Stimulated activated CD8-positive, alpha-beta memory T cell treated with anti-CD3 and anti-CD28 coated beads, Interleukin-15, amount 100 ng/mL, for 24 hours (primary cell): ENCODE data around the gene SKOR2.
"Not testable (repeated sequence)": the region's sequence is repeated elsewhere in the genome, so short reads cannot be mapped to it uniquely, and the experiment has no call there.

Experiments
- DNase-seq: peaks from one replicate; pipeline ENCODE4 v3.0.0-alpha.2; 2020; ENCODE audit warnings: low read depth

SKOR2 gene

DNA sequence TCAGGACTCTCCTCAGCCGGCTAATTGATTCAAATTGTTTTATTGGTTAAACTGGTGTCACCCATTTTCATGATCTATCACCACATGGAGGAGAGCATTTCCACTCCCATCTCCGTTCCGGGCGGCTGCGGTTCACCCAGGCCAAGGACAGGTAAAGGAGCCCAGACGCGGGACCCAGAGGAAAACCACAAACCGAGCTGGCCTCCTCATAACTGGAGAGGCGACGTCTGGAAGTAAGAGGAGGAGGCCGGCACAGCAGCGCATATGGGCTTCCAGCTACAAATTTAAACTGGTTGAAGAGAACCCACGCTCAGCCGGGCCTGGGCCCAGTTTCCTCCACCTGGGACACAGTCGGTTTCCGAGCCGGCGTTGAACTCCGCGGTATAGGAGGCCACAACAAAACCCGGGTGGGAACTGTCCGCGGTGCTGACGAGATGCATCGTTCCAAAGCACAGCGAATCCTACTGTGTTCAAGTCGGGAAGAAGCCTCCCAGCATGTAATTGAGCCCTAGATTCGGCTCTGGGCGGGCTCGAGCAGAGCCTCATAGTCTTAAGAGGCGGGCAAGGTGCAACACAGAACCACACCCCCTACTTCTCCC is 3.0 kb upstream of the SKOR2 start:
- no peak for DNase-seq

DNA sequence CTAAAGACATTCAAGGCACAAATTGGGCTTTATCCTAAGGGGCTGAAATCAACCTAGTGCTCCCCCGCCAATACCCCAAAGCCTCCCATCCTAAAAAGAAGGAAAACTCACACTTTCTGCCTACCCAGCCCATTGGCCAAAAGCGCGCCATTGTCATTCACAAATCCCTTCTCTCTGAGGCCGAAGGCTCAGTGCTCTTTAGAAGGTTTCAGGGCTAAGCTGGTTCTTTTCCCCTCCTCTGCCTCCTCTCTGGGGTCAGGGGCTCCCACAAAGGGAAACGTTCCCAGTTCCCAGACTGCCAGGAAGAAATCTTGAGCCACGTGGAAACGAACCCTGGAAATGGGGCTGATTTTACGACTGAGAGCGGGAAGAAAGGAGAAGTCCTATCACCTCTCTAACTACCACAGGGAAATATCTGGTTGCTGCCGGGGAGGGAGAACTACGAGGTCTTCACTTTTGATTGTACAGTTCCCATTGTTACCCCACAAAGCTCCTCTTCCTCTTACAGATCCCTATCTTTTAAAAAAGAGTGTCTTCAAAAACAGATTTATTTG is 1.7 kb upstream of the SKOR2 start:
- DNase-seq = no peak

DNA sequence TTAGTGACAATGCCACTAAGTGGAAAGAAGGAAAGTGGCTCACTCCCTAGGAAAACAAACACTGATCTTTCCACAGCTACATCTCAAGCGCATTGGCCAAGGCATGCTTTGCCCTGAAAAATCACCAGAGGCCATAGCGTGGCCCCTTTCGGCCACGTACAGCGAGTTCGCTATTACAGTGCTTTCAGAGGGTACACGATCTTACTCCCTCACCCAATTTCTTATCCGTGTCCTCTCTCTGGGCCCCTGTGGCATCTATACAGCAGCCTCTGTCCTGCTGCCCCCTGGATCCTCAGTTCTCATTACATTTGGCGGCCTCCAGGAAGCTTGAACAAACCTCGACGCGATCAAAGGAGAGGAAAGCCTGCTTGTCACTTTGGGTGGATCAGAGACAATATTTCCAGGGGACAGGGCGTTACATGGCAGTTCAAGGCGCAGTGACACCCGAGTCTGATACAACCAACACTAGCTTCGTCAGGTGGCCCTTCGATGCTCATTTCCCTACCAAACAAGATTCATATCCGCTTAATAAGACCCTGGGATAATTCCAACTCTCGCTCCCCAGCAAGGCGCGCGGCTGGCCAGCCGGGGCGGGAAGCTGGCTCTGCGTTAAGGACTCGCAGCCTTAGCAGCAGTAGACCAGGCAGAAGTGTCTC is 941 bp downstream of the SKOR2 start:
- DNase-seq = no peak

DNA sequence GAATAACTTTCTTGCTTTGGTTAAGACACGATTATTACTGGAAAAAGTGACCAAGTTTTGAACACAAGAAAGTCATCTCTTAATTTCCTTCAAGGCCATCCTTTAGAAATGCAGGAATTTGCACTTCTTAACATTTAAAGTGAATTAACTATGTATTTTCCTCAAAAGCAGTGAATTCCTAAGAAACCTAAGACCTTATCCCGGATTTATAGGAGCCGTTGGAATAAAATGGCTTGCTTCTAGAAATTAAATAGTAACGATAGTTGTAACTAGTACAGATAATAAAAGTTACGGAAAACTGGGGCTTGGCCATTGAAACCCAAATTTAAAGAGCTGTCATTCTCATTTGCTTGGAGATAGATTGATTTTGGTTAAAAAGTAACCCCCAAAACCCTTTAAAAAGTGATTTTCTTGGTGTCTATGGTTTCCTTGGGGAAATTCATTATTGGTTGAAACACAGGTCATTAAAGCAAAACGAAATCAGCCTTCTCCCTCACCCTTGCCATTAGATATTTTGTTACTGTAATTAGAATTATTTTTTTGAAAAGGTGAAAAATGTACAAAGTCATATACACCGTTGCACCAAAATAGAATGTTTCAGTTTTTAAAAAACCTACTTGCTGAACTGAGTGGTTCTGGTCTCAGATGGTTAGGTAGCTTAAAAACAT is 2.0 kb downstream of the SKOR2 start:
- DNase-seq = no peak

DNA sequence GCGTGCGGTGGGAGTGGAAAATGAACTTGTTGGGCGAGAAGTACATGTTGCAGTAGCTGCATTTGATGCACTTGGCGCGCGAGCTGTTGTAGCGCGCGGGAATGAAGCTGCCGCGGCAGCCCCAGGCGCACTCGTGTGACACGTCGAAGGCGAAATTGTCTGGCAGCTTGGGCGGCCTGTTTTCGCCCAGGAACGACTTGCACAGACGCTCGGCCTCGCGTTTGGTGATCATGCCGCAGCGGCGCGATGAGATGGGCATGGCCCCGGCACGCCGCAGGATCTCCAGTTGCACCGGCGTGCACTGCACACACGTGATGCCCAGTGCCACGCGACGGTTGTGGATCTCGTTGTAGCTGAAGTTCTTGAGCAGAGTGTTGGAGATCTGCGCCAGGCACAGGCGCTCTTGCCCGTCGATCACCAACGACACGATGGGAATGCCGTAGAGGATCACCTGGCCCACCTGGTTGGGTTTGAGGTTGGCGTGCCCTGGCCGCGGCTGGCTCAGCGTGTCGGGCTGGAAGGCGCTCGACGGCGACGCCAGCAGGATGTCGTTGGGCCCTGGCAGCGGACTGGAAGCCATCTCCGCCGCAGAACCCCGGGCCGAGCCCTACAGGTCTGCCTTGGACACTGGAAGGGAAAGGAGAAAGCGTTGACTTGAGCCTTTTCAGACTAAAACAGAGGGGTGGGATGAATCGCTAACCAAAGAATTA is 2.7 kb downstream of the SKOR2 start:
- DNase-seq = no peak

DNA sequence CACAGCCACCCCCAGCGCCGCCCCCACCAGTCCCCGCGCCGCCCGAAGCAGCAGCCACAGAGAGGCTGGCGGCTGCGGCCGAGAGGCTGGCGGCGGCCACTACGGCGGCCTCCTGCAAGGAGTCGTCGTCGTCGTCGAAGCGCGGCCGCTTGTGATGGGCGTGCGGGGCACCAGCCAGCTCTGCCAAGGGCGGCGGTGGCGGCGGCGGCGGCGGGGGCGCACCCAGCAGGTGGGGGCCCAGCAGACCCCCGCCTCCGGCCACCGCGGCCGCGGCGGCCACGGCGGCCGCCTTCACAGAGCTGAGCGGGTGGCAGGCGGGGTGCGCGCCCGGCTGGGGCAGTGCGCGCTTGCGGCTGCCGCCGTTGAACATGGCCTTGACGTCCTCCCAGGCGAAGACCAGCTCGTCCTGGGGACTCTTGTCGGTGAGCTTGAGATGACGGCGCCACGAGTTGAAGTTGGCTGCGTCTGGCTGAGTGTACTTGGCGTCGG is 3.3 kb downstream of the SKOR2 start:
- no peak for DNase-seq

DNA sequence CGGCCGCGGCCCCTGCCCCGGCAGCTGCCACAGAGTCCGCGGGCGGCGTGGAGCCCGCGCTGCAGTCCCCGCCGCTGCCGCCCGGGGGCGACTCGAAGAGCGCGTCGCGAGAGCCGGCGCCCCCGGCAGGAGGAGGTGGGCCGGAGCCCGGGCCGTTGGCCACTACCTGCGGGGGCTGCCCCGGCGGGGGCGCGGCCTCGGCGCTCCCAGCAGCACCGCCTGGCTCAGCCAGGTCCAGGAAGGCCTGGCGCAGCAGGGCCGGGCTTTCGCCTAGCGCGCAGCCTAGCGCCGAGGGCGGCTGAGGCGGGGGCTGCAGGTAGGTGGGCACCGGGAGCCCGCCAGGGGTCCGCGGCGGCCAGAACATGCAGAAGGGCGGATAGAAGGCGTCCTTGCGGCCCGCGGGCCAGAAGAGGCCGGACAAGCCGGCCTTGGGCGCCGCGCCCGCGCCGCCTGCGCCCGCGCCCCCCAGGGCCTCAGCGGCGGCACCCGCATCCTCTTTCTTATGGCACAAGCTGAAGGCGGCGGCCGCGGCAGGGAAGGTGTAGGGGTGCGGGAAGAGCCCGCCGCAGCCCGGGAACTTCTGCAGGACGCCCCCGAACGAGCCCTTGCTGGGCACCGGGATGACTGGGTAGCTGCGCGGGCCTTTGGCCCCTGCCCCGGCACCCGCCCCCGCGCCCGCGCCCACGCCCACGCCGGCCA is 3.9 kb downstream of the SKOR2 start:
- no peak for DNase-seq

DNA sequence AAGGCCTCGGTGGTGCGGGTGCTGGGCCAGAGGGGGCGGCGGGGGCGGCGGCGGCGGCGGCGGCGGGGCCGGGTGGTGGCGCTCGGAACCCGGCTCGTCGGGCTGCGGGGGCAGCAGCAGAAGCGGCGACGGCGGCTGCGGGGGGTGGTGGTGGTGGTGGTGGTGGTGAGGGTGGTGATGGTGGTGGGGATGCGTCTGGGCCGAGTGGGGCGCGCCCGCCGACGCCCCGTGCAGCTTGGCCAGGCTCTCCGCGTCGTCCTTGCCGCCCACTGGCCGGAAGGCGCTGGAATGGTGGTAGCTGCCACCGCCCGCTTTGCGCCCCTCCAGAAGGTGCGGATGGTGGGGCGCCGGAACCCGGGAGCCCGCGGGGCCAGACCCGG is 4.4 kb downstream of the SKOR2 start:
- no peak for DNase-seq

DNA sequence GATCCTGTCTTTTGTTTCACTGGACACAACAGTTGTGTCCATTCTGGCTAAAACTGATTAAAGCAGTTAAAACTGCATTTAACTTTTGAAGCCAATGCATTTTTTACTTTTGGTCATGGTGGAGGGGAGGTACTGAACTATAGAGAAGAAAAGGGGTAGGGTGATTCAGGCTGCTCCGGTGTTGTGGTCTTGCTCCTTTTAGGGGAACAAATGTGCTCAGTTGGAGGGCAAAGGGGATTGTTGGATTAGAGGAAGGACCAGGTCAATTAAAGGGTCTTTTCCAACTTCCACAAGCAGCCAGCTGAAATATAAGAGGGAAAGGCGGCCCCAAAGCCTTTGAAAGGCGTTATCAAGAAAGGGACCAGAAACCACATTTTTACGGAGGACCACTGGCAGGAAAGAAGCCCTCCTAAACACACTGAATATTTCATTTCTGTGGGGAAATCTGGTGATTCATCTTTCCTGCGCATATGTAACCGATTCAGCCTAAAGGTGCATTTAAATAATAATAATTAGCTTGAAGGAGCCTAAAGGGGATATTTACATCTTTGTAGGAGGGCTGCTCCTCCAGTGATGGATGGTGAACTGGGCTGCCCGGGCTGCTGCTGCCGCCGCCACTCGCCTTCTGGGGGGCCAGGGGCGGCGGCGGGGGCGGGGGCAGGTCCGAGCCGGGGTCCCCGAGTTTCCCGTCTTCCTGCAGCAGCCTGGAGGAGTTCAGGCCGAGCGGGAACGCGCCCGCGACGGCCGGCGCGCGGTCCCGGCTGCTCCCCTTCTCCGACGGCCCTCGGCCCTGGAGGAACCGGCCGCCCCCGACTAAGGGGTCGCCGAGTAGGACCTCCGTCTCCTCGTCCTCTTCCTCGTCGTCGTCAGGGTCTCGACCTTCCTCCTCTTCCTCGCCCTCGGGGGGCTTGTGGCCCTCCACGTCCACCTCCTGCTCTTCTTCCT is 5.2 kb downstream of the SKOR2 start:
- DNase-seq = no peak

DNA sequence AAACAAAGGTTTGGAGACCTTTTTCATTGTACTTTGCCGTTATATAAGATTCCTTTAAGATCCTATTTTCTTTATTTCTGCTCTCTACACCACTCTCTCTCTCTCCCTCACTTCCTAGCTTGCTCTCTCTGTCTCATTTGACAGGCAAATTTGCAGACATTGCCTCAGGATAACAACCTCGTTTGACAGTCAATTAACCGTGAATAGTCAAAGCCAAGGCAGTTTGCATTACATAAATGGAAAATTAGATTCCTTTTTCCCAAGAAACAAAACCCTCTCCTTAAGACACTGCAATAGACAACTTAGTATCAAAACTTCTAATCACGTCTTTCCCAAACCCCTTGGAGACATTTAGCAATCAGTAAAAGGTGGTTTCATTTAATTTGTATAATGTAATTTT is 7.4 kb downstream of the SKOR2 start:
- no peak for DNase-seq

DNA sequence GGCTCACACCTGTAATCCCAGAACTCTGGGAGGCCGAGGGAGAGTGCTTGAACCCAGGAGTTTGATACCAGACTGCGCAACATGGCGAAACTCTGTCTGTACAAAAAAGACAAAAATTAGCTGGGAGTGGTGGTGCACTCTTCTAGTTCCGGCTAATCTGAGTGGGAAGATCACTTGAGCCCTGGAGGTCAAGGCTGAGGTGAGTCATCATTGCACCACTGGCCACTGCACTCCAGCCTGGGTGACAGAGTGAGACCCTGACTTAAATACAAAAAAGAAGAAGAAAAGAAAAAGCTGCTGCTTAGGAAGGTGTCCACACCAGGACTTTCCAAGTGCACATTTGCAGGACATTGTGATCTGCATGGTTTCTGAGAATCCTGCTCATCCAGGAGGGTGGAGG is 16.4 kb downstream of the SKOR2 start:
- DNase-seq = no peak

DNA sequence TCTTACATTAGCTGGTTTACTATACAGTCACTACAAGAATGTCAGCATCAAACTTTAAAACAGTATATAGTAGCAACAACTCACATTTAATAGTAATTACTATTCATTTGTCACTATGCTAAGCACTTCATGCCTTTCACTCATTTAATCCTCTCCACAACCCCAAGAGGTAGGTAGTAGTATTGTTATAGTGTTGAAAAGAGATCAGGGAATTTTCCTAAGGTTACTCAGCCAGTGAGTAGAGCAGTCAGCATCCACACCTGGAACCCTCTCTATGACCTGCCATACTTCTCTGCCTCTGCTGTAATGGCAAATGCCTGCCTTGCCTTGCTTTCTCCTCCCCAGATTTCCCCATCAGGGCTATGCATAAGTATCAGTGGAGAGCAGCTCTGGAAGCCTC is 24.8 kb downstream of the SKOR2 start:
- DNase-seq = no peak

DNA sequence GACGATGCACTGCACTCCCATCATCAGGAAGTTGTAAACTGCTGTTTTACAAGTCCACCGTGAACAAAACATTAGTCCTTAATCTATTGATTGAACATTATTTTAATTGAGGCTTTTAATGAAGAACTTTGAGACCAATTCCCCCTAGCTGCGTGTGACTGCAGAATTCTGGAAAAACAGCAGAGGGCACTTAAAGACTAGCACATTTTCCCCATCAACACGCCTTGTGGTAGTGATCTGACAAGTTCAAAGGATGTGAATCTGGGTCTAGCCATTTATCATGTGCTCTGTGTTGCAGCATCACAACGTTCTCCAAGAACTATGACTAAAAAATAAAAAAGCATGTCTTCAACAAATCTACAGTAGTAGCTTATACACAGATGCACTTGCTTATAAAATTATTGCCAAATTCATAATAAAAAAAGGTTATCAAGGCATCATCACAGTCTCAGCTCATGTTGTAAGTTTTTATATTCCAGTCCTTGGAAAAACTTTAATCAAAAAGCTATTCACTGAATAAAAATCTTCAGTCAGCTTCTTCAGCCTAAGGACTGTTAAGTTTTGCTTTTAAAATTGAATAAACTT is 35.8 kb downstream of the SKOR2 start:
- DNase-seq = no peak

DNA sequence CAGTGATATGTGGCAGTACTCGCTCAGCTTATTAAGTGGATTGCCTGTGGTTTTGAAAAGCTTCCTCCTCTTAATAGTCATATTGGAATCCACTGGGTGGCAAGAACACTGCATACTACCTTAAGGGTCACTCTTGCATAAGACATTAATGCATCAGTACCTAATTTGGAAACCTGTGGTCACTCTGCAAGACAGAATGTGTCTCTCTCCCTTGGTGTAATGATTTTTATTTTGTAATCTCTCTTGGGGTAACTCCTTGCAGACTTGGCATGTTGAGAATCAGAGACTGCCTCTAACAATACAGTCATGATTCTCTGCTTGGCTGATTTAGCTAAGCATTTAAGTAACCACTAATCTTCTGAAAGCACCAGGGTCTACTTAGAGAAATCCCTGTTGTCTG is 42.3 kb downstream of the SKOR2 start:
- no peak for DNase-seq

DNA sequence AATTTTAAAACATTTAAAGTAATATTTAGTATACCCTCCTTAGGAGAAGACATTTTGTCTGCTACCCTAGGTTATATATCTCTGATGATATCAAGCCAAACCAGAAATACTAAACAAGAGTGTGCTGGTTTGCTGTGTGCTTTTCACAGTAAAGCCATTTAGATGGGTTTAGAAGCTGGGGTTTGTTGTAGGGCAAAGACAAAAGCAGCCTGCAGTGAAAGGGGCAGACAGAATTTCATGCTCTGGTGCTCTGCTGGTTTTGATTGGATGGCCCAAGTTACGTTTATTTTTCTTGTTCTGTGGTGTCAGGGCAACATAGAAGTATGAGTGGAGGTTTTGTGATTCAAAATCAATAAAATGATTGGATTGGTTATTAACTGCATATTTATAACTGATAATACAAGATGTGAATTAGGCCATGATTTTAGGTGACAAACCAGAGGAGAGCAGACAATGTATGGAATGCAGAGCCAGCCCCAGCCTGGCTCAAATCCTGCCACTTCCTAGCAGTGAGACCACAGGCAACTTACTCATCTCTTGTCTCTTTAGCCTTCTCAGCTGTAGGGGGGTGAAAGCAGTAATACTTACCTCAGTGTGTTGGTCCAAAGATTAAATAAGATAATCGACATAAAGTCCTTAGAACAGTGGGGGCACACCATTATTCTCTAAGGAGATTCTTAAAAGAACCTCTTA is 44.4 kb downstream of the SKOR2 start:
- no peak for DNase-seq

DNA sequence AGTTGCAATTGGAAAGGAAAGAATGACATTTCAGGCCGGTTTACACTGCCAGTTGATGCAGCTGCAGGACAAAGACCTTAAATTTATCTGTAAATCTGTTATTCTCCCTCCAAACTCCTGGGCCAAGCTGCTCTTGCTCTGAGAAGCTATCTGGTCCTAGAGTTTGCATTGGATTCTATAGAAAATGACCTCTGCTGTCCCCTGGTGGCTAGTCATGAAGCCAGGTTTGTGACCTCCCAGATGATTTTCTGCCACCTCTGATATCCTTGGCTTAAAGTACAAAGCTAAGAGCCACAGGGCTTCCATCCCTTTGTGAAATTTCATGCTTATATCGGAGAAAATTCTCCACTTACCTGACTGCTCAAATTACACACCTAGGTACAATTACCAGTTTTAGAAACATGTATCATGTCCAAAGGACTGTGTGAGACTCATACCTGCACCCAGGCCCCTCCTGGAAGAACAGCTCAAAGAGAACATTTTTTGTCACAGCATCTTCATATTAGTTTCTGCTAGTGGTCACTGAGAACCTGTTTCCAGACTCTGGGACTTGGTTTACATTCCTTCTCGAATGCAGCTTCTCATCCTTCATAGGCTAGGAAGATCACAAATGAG is 46.4 kb downstream of the SKOR2 start:
- DNase-seq = no peak

DNA sequence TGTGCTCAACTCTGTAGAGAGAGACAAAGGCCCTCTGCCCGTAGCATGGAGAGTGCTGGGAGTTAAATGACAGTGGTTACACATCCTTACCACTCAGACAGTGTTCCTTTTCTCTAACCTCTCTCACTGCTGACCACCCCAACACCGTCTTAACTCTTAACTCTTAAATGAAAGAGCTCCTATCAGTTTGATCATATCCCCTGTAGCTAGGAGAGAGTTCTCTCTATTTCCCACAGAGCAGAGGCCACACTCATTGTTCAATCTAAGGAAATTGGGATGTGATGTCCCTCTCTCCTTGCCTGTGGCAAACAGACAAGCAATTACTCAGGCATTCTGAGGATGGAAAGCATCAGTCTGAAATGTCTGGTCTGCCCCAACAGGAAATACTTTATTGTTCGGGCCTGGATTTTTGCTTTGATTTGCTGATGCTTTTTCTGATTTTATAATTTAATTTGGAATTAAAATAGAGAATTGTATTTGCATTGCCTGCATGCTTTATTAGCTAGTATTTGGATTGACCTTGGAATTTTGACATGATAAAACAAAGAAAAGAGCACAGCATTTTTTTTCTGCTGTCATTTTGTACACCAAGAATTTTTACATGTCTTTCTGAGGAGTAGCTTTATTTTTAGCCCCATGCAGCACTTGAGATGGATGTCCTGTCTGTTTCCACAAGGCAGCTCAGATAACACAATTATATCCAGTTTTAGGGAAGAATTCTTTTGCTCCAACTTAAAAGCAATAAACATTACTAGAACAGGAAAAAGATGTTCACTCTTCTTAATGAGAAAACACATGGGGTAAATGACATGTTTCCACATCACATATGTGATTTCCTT is 47.6 kb downstream of the SKOR2 start:
- no peak for DNase-seq

DNA sequence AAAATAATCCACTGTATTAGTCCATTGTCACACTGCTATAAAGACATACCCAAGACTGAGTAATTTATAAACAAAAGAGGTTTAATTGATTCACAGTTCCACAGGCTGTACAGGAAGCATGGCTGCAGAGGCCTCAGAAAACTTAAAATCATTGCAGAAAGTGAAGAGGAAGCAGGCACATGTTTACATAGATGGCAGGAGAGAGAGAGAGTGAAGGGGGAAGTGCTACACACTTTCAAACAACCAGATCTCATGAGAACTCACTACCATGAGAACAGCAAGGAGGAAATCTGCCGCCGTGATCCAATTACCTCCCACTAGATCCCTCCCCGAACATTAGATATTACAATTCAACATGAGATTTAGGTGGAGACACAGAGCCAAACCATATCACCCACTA is 55.5 kb downstream of the SKOR2 start:
- not testable (repeated sequence) for DNase-seq

DNA sequence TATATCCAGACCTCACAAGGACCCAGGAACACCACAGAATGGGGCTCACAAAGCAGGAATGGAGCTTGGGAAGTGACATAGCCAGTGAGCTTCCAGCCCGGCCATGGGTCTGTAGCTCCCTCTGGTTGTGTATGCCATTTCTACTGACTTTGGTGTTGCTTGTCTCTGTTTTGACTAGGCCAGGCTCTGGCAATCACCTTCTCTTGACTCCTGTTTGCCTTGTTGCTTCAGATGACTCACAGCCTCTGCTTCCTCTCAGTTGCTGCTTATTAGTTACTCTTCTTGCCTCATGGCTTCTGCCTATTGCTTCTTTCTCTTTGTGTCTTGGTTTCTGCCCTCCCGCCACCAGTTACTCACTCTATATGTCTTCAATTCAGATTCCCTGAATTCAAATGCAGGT is 59.5 kb downstream of the SKOR2 start:
- DNase-seq = no peak
